Left kidney (tissue), 8 donors: ENCODE measurements around the gene C5. TPM values are rescaled to one million over a fixed set of nuclear protein-coding genes. Genes with fewer than 3 reads are reported as not detected.
A peak's percentile ranks its signal among the peaks of the same experiment; 100 is the strongest.
"Not testable (repeated sequence)": the region's sequence is repeated elsewhere in the genome, so short reads cannot be mapped to it uniquely, and the experiment has no call there.

Experiments
- DNase-seq: peaks from one replicate; pipeline ENCODE4 v3.0.0-alpha.2; 2013
- long read RNA-seq, 8 donors: transcript quantifications; one replicate each; lab custom pipeline, GENCODE V29; 2026
- polyA plus RNA-seq: library from polyadenylated mRNA; unstranded; fragments of 120-200 nt; gene quantifications from one replicate; pipeline ENCODE4 v1.2.1, GENCODE V29; 2013; ENCODE audit not compliant: insufficient read length

The C5 gene
- 19.5 TPM for polyA plus RNA-seq
- long read RNA-seq, donor 1, partial matches to known transcripts = 12 of 12 reads
- long read RNA-seq, donor 1, other reads (novel, unspliced or antisense) = 0 of 12 reads
- long read RNA-seq, donor 2 = 0 reads
- long read RNA-seq, donor 3, partial matches to known transcripts = 12 of 12 reads
- long read RNA-seq, donor 3, other reads (novel, unspliced or antisense) = 0 of 12 reads
- long read RNA-seq, donor 4 = 0 reads
- long read RNA-seq, donor 5 = 0 reads
- long read RNA-seq, donor 6, partial matches to known transcripts = 11 of 11 reads
- long read RNA-seq, donor 6, other reads (novel, unspliced or antisense) = 0 of 11 reads
- long read RNA-seq, donor 7, partial matches to known transcripts = 52 of 52 reads
- long read RNA-seq, donor 7, other reads (novel, unspliced or antisense) = 0 of 52 reads
- long read RNA-seq, donor 8 = 0 reads

DNA sequence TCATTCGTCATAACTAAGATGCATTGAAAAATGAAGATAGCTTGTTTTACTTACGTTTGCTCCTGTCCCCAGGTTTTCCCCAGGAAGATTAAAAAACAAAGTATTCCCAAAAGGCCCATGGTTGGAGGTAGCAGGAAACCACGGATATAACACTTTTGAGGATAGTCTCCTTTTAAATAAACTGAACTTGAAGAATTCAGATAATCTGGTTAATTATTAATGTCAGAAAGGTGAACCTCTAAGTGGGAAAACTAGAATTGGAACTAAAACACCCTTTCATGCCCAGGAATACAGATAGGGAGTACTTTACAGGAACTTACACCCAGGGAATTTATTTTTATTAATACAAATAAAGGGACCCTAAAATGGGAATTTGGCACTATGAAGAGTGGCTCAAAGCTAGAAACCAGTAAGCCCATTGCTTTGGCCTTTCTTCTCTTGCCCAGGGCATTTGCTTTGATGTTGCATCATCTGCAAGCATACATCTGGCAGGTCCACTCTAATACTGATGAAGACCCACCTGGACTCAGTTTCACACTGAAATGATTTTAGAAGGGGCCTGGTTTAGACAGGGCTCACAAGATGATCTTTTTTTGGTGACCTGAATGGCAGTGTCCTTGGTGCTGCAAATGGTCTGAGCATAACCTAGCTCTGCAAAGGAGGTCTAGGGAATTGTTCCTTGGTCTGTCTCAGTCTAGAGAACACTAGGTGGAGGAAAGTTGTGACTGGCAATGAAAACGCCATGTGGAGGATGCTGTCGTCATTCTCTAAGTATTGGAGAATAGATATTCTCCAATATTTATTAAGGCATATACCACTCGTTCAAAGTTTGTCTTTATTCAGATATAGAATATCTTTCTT, at the start of gene C5:
Gene C5, minus strand, starts transcription at position 148 of the 861 bp plus-strand sequence. Its CDS starts 29 bp downstream, at position 119.
- no peak for DNase-seq

DNA sequence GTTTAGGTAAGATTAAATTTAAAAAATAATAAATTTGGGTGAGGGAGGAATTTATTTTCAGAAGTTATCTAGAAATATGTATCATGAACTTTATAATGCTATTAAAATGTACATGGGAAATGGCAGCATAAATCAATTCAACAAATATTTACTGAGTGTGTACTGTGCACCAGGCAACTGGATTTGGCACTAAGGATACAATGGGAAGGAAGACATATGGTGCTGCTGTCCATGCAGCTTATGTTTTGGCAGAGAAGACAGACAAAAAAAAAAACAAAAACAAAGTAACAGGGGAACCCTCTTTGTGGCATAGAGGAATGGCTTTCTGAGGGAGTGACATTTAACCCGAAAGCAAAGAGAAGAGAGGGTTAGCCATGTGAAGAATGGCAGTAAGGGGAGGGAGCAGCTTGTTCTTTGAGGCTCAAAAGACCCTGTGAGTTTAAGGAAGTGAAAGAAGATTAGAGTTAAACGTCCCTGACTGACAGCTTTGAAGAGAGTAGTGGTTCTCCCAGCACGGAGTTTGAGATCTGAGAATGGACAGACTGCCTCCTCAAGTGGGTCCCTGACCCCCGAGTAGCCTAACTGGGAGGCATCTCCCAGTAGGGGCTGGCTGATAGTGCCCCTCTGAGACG, 48.6 kb upstream of the C5 start:
- no peak for DNase-seq

DNA sequence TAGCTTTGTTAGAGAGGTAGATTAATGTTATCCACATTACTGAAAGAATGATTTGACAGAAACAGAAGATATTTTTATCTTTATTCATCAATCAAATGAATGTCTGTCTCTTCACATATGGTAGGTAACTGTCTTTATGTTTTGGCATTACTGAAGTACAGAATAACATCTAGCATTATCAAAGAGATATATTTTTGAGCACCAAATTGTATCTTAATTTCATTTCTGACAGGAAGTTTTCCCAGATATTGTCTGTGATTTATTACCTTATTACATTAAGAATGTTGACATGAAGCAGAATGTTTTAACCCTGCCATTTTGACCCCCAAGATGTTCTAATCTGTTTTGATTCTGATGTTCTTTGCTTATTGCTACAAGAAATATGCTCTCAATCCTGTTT, 45.0 kb upstream of the C5 start:
- DNase-seq = no peak

DNA sequence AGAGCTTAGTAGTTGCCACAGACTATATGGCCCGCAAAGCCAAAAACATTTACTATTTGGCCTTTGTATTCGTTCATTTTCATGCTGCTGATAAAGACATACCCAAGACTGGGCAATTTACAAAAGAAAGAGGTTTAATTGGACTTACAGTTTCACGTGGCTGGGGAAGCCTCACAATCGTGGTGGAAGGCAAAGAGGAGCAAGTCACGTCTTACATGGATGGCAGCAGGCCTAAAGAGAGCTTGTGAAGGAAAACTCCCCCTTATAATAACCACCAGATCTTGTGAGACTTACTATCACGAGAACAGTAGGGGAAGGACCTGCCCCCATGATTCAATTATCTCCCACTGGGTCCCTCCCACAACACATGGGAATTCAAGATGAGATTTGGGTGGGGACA, 40.7 kb upstream of the C5 start:
- not testable (repeated sequence) for DNase-seq

DNA sequence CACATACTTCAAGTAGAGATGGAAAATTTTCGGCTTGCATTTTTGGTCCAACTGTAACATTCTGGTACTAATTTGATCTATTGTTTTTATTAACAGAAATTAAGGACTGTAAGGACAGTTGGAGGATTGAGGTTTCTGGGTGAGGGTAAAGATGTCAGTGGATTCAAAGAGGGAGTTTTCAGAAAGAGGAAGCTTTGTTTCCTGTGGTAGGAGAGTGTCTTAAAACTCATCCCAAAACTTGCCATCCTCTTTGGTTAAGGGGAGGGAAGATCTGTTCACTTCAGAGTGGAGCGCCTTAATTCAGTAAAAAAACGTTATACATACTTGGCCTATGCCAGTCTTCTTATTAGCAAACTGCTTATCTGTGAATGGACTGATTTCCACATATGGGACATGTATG, 38.5 kb upstream of the C5 start:
- no peak for DNase-seq

DNA sequence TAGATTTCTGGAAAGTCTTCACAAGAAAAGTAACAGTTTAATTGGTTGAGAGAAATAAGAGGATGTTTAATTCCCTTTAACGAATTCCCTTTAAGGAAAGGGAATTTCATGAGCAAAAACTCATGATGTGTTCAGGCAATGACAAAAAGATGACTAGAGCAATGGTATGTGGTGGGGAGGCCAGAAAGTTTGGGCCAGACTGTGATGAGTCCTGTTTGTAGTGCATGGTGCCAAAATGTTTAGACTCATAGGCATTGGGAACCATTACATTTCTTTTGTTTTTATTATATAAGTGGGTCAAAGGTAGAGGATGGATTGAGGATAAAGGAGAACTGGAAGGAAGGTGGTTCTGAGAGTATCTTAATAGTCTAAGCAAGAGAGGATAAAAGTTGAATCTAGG, 35.6 kb upstream of the C5 start:
- DNase-seq = no peak

DNA sequence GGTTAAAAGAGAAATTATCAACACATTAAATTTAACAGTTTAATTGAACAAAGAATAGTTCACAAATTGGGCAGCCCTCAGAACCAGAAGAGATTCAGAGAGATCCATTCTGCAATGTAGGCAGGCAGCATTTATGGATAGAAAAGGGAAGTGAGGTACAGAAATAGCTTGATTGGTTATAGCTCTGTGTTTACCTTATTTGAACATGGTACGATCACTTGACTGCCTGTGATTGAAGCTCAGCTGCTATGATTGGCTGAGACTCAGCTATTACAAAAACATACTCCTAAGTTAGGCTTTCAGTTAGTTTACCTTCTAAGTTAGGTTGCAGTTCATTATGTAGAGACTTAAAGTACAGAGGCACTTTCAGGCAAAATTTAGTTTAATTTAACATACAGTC, 32.0 kb upstream of the C5 start:
- DNase-seq = no peak

DNA sequence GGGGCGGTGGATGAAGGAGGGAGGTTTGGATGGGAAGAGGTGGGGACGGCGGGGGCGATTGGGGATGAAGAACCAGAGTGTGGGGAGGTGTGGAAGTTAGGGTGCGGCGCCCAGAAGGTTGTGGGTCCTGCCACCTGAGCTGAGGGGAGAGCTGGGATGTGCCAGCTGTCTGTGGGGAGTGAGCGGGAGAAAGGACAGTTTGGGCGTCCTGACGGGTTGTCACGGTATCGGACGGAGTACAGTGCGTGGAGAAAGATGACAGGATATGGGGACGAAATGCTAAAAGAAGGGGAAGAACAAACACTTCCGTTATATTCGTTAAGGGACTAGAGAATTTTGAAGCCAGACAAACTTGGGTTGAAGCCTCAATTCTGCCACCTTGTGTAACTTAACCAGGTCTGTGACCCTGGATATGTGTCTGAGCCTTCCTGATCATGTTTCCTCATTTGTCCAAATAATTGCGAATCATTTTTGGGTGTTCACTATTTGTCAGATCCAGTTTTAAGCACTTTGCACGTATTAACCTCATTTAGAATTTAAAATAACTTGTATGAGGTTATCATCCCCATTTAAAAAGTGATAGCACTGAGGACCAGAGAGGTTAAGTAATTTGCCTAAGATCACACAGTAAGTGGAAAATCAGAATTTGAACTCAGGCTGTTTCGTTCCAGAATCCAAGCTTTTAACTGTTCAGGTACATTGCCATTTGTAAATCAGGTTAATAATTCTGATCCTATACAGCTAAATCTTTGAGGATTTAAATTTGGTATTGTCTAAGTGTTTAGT, 25.4 kb upstream of the C5 start:
- DNase-seq = no peak

DNA sequence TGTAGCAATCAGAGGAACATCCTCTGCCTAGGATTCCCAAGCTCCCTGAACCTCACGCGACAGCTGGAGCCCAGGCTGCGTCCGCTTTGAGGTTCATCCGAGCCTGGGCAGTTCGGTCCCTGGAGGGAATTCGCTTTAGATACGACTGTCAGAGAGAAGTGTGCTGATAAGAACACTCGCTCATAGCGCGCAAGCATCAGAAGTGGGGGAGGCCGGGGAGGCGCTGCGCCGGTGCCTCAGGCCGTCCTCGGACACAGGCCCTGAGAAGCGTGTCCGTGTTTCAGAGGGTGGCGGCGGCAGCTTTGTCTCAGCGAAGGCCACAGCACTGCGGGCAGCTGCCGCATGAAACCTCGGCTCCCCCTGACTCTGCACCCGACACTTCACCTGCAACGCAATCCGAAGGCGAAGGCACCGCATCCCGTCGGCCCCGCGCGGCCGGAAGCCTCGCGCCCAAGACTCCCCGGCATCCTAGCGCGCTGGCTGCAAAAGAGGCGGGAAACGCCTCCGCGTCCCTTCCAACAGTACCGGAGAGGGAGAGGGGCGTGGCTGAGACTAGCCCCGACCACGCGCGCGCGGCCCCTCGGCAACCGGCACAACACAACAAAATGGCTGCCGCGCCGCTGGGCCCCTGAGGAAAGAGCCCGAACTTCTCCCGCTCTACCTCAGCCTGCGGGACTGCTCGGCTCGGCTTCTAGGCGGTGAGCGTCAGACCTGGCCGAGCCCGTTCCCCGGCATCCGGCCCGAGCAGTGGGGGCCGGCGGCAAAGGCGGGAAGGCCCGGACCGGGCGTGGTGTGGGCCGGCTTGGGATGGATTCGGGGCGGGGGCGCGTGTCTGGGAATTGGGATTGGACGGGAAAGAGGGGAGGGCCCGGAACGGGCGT, 24.5 kb upstream of the C5 start, which contains the start of gene CNTRL:
Gene CNTRL, plus strand, starts transcription at position 586 of the 881 bp plus-strand sequence. CDS start 13,372 bp downstream, outside the sequence.
- peak; percentile 92 for DNase-seq

DNA sequence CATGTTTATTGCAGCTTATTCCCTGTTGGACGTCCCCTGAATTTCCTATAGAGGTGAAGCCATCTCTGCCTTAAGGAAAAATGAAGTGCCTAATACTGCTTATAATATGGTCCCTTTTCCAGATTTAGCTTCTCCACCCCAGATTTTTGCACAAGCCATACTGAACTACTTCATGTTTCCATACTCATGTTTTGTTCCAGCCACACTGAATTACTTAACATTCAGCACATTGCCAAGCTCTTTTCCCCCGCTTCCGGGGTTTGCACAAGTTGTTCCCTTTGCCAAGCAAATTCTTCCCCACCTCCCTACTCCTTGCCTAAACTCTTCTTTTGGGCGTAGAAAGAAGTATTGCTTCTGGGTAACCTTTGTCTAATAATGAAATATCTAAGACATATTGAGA, 23.0 kb upstream of the C5 start:
- no peak for DNase-seq

DNA sequence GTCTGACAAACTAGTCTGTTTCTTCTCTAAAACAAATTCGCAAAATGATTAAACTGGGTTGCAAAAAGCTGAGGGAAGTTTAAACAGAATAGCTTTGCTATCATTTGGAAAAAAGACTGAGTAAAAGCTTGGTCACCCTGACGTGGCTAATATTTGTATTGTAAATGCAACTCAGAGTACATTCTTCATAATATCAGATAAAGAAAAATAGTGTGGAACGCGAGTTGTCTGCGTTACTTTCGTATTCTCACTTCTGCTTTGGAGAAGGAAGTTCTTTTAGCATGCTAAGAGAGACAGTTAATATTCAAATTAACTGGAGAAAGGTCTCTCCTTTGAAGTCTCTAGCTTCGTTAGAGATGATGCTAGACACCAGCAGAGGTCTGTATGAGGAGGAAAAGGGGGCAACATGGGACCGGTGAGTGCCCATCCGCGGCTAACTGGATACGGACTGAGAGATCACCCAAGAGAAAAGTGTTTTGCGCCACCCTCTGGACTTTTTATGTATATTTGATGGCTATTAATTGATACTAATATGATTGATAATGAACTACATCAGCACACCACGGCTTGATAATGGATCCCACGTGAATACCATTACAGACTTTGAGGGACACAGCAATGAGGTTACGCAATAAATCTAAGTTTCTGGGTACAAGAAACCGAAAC, 21.8 kb upstream of the C5 start:
- no peak for DNase-seq

DNA sequence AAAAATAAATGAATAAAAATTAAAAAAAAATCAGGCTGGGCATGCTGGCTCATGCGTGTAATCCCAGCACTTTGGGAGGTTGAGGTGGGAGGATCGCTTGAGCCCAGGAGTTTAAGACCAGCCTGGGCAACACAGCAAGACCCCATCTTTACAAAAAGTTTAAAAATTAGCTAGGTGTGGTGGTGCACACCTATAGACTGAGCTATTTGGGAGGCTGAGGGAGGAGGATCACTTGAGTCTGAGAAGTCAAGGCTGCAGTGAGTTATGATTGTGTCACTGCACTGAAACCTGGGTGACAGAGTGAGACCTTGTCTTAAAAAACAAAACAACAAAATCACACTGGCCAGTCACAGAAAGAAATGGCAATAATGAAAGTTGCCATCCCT, 21.3 kb upstream of the C5 start:
- no peak for DNase-seq

DNA sequence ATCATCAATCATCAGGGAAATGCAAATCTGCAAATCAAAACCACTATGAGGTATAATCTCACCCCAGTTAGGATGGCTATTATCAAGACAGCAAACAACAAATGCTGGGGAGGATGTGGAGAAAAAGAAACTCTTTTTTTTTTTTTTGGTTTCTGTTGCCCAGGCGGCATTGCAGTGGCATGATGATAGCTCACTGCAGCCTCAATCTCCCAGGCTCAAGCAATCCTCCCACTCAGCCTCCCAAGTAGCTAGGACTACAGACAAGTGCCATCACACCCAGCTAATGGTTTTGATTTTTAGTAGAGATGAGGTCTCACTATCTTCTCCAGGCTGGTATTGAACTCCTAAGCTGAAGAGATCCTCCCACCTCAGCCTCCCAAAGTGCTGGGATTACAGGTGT, 19.3 kb upstream of the C5 start:
- no peak for DNase-seq

DNA sequence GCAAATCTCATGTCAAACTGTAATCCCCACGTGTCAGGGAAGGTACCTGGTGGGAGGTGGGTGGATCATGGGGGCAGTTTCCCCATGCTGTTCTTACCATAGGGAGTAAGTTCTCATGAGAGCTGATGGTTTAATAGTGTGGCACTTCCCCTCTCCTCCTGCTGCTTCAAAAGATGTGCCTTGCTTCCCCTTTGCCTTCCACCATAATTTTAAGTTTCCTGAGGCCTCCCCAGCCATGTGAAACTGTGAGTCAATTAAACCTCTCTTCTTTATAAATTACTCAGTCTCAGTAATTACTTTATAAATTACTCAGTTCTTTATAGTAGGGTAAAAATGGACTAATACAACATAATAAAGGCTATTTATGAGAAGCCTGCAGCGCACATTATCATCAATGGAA, 17.6 kb upstream of the C5 start:
- DNase-seq = no peak

DNA sequence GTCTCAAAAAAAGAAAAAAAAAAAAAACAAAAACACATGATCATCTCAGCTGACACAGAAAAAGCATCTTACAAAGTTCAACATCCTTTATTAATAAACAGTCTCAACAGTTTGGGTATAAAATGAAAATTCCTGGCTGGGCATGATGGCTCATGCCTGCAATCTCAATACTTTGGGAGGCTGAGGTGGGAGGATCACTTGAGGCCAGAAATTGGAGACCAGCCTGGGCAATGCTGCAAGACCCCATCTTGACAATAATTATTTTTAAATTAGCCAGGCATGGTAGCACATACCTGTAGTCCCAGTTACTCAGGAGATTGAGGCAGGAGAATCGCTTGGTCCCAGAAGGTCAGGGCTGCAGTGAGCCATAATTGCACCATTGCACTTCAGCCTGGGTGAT, 16.8 kb upstream of the C5 start:
- DNase-seq = no peak

DNA sequence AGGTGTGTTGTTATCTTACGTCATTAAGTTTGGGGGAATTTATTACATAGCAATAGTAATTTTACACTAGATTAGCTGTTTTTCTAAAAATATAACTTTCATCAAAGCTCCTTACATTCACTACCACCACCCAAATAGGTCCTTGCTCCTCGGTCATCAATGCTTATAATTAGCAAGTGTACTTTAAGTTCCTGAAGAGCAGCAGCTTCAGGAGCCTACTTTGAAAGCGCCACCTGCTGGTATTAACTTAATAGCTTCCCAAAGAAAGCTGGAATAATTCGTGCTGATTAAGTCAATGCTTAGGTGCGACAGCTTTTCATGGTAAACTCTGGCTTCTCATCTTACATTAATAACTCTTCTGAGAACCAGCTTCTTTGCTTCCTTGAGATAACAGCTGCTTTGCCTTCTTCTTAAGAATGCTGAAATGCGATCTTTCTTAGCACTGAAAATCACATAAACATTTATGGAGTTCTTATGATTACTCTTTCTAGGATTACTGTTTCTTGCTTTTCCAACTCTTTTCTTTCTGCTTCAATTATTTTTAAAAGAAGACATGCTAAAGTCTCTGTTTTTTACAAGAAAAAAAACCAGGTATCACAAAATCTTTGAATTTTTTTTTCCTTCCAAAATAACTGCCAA, 10.0 kb upstream of the C5 start:
- DNase-seq = peak; percentile 79

DNA sequence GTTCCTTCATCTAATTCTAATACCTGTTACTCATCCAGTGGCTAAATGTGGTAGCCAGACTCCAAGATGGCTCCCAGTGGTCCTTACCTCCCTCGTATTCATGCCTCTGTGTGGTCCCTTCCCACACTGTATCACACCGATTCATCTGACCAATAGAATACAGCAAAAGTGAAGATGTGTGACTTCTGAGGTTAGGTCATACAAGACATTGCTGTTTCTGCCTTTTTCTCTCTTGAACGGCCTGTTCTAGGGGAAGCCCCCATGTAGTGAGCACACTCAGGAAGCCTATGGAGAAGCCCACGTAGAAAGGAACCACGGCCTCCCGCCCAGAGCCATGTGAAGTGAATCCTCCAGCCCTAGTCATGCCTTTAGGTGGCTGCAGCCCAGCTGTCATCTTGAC, 9.4 kb upstream of the C5 start:
- DNase-seq = no peak

DNA sequence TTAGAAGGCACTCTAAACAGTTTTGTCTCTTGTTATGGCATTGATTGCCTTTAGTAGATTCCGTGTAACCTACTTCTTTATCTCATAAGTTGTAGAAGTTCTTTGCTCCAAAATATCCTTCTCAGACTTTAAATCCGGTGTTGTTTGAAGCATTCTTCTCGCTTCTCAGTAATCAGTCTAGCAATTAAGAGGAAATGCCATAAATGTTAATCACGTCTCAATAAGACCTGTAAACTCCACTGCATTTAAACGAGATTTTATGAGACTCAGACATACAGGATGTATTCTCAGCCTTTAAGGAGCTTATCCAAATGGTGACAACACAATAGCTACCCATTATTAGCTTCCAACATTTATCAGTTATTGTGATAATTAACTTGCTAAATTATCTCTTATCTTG, 7.7 kb upstream of the C5 start:
- no peak for DNase-seq

DNA sequence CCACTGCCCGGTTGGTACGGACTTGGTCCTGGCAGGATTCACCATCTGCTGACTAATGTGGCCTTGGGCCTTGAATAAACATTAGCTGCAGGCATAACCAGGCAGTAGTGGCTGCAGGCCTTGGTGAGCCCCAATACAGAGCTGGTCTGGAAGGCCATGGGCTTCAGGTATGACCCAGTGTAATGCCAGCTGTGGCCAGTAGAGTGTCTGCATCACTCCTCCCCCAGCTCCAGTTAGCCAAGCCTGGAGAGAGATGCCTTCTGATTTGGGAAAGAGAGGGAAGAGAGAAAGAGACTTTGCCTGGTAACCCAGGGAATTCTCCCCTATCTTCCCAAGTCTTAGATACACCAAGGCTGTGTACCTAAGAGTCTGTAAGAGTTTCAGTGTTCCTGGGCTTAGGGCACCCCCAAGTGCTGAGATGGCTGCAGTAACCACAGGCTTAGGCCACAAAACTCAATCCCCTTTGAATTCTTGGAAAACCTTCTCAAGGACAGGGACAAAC, 5.6 kb upstream of the C5 start:
- no peak for DNase-seq

DNA sequence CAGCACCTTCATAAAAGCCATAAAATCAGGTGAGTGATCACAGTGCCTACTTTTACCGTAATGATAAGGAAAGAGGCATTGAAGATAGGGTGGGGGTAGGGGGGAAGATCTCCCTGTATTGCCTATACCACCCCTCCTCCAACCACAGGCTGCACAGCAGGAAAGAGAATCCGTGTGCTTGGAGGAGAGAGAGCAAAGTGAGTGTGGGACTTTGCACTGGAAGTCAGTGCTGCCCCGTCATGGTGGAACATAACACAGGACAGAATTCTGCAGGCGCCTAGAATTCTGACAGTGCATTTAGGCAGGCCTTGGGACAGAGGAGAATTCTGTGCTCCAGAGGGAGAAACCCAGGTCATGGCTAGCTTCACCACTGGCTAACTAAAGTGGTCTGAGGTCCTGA, 3.5 kb upstream of the C5 start:
- DNase-seq = no peak
